GM18951 (cell line): ENCODE results near the gene TRIM71.
"Not testable (repeated sequence)": the region's sequence is repeated elsewhere in the genome, so short reads cannot be mapped to it uniquely, and the experiment has no call there.

ENCODE experiments used
- POLR2A ChIP-seq: IDR thresholded peaks from 4 replicates; pipeline ENCODE4 v1.6.1; 2011; ENCODE audit warnings: mild to moderate bottlenecking; ENCODE audit not compliant: insufficient read length, insufficient read depth; ENCODE audit errors: extremely low read depth
- in situ Hi-C: fragments of 300-500 bp; cut with MboI; formaldehyde crosslinking; loops from one replicate; pipeline ENCODE4 v1.12.0; 2022; ENCODE audit warnings: low sequenced_read_pairs, mixed read lengths, inconsistent platforms; ENCODE audit not compliant: unreplicated experiment

Gene TRIM71

GRCh38 chr3:32817558-32818228 lies at the start of gene TRIM71:
Gene TRIM71, plus strand, starts transcription at chr3:32817997. Its CDS starts 84 bp downstream, at chr3:32818081.
- TF ChIP-seq POLR2A, result no peak
- in situ Hi-C loops, result no loop called here

DNA sequence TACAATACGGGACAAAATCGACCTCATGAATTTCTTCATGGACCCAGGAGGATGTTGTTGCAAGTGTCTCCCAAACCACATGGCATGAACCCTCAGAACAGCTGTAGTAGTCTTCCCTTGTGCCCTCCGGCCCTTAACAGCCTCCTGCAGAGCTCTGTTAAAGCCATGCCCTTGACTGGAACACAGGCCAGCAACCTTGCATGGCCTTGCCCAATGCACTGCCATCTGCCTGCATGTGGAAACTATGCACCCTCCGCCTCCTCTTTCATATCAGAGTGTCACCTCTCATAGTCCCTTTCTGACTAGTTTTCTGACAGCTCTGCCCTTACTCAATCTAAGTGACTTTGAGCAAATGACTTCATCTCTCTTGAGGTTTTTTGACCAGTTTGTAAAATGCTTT lies 39.4 kb upstream of the TRIM71 start:
- no peak for TF ChIP-seq POLR2A

GRCh38 chr3:32780071-32780734 lies 37.6 kb upstream of the TRIM71 start:
- in situ Hi-C loops, result no loop called here
- TF ChIP-seq POLR2A, result no peak

More for the DNA sequence above, 39.4 kb upstream of the TRIM71 start:
- in situ Hi-C loops, result no loop called here

DNA sequence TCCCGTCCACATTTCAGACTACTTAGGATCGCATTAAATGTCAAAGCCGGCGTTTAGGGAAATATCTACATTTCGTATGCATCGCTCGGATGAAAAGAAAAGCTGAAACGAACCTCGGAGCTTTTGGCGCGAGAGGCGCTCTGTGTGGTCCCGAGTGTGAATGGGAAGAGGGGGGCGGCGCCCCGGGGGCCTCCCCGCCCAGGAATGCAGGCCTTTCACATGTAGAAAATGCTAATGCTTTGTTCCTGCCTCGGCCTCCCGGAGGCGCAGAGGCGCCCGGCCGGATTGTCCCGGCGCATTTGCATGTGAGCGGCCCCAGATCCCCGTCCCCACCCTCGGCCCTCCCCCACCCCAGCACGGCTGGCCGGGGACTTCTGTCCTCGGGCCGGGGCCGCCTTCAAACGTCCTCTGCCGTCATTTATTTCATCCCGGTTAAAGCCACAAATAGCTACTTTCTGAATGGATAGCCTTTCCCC lies 37.0 kb upstream of the TRIM71 start:
- TF ChIP-seq POLR2A, result no peak
- in situ Hi-C loops, result no loop called here

DNA sequence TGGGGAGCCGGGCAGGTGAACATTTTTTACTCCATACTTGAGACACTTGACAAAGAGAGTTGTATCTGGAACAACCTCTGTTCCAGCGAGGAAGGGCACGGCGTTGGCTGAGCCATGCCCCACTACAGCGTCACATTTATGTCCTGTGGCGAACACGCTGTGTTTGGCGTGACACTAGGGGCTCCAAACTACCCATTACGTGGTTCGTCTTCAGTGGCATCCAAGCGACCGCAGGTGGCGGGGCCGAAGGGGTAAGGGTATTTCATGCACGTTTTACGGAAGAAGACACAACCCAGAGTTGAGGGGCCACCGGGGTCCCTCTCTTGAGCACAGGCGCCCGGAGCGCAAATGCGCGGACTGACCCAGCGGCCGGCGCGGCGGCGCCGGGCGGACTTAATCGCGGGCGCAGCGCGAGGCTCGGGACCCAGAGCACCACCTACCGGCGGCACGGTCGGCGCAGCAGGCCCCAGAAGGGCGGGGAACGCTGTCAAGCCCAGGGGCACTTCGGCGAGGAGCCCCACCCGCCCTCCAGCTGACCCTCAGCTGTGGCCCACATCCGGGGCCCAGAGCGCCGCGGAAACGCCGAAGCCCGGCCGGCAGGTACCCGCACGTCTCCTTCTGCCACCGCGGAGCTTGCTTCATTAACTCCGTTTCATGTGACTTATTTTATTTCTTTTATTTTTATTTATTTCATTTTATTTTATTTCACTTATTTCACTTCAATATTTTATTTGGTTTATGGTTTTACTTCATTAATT lies 36.4 kb upstream of the TRIM71 start:
- peak; percentile 22 for TF ChIP-seq POLR2A
- in situ Hi-C loops, result no loop called here

DNA sequence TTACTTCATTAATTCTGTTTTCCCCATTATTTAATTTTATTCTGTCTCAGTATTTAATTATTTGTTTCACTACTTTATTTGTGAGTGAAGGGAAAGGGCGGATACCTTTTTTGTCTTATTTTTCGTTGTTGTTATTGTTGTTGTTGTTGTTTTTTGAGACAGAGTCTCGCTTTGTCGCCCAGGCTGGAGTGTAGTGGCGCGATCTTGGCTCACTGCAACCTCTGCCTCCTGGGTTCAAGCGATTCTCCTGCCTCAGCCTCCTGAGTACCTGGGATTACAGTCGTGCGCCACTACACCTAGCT lies 35.9 kb upstream of the TRIM71 start:
- in situ Hi-C loops, result not testable (repeated sequence)

GRCh38 chr3:32782407-32782806 lies 35.4 kb upstream of the TRIM71 start:
- in situ Hi-C loops, result no loop called here
- no peak for TF ChIP-seq POLR2A

DNA sequence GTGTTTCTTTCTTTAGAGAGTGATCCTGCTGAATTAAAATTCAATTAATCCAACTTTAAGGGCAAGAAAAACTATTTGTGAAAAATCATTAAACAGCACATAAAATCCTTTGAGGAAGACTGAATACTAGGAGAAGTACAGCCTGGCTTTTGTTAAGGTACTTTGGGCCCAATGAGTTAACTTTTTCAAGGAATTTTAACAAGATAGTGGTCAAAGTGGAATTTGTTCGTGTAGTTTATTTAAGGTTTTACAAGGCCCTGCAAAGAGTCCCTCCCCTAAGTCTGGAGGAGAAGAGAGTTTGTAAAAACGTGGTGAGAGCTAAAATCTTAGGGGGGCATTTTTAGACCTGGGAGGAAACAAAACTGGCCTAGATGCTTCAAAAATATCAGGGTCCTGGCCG lies 26.0 kb upstream of the TRIM71 start:
- TF ChIP-seq POLR2A, result no peak
- in situ Hi-C loops, result no loop called here

- in situ Hi-C loops, result no loop called here
- TF ChIP-seq POLR2A, result no peak
Measured at GRCh38 chr3:32794487-32795308, 23.1 kb upstream of the TRIM71 start.

- in situ Hi-C loops, result not testable (repeated sequence)
Measured at GRCh38 chr3:32796384-32796950, 21.3 kb upstream of the TRIM71 start.

DNA sequence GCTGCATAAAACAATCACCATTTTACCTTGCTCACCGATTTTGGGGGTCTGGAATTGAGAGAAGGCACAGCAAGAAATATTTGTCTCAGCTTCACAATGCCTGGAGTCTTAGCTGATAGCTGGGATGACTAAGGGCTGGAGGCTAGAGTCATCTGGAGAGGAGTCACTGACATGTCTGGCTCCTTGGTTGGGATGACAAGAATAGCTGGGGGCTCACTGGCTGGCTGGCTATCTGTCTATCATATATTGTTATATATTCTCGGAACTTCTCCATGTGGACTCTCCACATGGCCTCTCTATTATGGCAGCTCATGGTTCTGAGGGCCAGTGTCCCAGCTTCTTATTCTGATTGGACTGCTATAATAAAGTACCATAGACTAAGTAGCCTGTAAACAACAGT lies 20.0 kb upstream of the TRIM71 start:
- in situ Hi-C loops, result no loop called here
- TF ChIP-seq POLR2A, result no peak

DNA sequence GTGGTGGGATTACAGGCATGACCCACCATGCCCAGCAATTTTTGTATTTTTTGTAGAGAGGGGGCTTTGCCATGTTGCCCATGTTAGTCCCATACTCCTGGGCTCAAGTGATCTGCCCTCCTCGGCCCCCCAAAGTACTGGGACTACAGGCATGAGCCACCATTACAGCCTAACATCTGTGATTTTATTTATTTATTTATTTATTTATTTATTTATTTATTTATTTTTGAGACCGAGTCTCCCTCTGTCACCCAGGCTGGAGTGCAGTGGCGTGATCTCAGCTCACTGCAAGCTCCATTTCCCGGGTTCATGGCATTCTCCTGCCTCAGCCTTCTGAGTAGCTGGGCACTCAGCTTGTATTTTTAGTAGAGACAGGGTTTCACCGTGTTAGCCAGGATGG lies 16.4 kb upstream of the TRIM71 start:
- in situ Hi-C loops, result not testable (repeated sequence)

- no peak for TF ChIP-seq POLR2A
- in situ Hi-C loops, result no loop called here
Measured at GRCh38 chr3:32813180-32813579, 4.6 kb upstream of the TRIM71 start.
